Measurements from ENCODE around the gene IFITM1. TPM values are rescaled to one million over a fixed set of nuclear protein-coding genes. Genes with fewer than 3 reads are reported as not detected.

Gene IFITM1
- total and polyA plus RNA-seq, 4 donors = 12.6 to 113 (median 66.7) TPM

- Histone ChIP-seq H3K4me1 (ENCODE audit: control insufficient read depth in 4 of 4, insufficient read depth in 4 of 4, low read length in 3 of 4) (peaks cover 0 to 14% (median 10%) of the 10 kb centered on the region in 4 donors), H3K27me3 (ENCODE audit: control insufficient read depth in 4 of 4, insufficient read depth in 4 of 4, low read length in 3 of 4) (no peaks in the 10 kb centered on the region), H3K27ac (ENCODE audit: low read depth in 1 of 2, low read length in 2 of 2) (peak overlapping the region; percentile 76 to 92), H3K4me3 (ENCODE audit: low read depth in 1 of 3, low read length in 3 of 3) (peak overlapping the region in 2 of 3 donors; percentile 3 to 44), H3K36me3 (ENCODE audit: control insufficient read depth in 4 of 4, insufficient read depth in 3 of 4, low read depth in 1 of 4, low read length in 3 of 4) (no peaks in the 10 kb centered on the region), H3K9ac (ENCODE audit: low read depth in 1 of 2, low read length in 2 of 2) (peak overlapping the region; percentile 57 to 78), H3K9me3 (ENCODE audit: control insufficient read depth in 4 of 4, low read length in 3 of 4) (no peaks in the 10 kb centered on the region)
- 95% methylated on average over 3 of the region's 3 CpGs for WGBS
- DNase-seq (ENCODE audit: low spot score) = no peak
- no peak for TF ChIP-seq YY1 (IDR thresholded peaks at IDR 0.05)
- TF ChIP-seq, protein P1, sequence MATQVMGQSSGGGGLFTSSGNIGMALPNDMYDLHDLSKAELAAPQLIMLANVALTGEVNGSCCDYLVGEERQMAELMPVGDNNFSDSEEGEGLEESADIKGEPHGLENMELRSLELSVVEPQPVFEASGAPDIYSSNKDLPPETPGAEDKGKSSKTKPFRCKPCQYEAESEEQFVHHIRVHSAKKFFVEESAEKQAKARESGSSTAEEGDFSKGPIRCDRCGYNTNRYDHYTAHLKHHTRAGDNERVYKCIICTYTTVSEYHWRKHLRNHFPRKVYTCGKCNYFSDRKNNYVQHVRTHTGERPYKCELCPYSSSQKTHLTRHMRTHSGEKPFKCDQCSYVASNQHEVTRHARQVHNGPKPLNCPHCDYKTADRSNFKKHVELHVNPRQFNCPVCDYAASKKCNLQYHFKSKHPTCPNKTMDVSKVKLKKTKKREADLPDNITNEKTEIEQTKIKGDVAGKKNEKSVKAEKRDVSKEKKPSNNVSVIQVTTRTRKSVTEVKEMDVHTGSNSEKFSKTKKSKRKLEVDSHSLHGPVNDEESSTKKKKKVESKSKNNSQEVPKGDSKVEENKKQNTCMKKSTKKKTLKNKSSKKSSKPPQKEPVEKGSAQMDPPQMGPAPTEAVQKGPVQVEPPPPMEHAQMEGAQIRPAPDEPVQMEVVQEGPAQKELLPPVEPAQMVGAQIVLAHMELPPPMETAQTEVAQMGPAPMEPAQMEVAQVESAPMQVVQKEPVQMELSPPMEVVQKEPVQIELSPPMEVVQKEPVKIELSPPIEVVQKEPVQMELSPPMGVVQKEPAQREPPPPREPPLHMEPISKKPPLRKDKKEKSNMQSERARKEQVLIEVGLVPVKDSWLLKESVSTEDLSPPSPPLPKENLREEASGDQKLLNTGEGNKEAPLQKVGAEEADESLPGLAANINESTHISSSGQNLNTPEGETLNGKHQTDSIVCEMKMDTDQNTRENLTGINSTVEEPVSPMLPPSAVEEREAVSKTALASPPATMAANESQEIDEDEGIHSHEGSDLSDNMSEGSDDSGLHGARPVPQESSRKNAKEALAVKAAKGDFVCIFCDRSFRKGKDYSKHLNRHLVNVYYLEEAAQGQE (IDR thresholded peaks at IDR 0.05) = no peak
- TF ChIP-seq TAF1 (conservative IDR thresholded peaks at IDR 0.05) = no peak
- TF ChIP-seq, protein P2, sequence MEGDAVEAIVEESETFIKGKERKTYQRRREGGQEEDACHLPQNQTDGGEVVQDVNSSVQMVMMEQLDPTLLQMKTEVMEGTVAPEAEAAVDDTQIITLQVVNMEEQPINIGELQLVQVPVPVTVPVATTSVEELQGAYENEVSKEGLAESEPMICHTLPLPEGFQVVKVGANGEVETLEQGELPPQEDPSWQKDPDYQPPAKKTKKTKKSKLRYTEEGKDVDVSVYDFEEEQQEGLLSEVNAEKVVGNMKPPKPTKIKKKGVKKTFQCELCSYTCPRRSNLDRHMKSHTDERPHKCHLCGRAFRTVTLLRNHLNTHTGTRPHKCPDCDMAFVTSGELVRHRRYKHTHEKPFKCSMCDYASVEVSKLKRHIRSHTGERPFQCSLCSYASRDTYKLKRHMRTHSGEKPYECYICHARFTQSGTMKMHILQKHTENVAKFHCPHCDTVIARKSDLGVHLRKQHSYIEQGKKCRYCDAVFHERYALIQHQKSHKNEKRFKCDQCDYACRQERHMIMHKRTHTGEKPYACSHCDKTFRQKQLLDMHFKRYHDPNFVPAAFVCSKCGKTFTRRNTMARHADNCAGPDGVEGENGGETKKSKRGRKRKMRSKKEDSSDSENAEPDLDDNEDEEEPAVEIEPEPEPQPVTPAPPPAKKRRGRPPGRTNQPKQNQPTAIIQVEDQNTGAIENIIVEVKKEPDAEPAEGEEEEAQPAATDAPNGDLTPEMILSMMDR (IDR thresholded peaks at IDR 0.05; ENCODE audit: low read depth, low read length, missing input control) = no peak
- no peak for TF ChIP-seq SP1 (IDR thresholded peaks at IDR 0.05)
- TF ChIP-seq FOXA1 (IDR thresholded peaks at IDR 0.05) = no peak
- TF ChIP-seq FOXA2 (IDR thresholded peaks at IDR 0.05) = no peak
- TF ChIP-seq, protein P3, sequence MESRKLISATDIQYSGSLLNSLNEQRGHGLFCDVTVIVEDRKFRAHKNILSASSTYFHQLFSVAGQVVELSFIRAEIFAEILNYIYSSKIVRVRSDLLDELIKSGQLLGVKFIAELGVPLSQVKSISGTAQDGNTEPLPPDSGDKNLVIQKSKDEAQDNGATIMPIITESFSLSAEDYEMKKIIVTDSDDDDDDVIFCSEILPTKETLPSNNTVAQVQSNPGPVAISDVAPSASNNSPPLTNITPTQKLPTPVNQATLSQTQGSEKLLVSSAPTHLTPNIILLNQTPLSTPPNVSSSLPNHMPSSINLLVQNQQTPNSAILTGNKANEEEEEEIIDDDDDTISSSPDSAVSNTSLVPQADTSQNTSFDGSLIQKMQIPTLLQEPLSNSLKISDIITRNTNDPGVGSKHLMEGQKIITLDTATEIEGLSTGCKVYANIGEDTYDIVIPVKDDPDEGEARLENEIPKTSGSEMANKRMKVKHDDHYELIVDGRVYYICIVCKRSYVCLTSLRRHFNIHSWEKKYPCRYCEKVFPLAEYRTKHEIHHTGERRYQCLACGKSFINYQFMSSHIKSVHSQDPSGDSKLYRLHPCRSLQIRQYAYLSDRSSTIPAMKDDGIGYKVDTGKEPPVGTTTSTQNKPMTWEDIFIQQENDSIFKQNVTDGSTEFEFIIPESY (IDR thresholded peaks at IDR 0.05) = no peak
- TF ChIP-seq HNF4G (IDR thresholded peaks at IDR 0.05) = no peak
- no peak for TF ChIP-seq GABPA (IDR thresholded peaks at IDR 0.05 in 1 of 2, conservative IDR thresholded peaks at IDR 0.05 in 1 of 2)
- TF ChIP-seq RXRA (IDR thresholded peaks at IDR 0.05) = no peak
- TF ChIP-seq JUND (IDR thresholded peaks at IDR 0.05) = no peak
- no peak for TF ChIP-seq HNF4A (conservative IDR thresholded peaks at IDR 0.05)
- no peak for TF ChIP-seq EGR1 (IDR thresholded peaks at IDR 0.05; ENCODE audit: low read depth in 2 of 2)
- TF ChIP-seq RAD21 (IDR thresholded peaks at IDR 0.05) = no peak
Observed at GRCh38 chr11:327581-327923, 13.7 kb downstream of the IFITM1 start.

DNA sequence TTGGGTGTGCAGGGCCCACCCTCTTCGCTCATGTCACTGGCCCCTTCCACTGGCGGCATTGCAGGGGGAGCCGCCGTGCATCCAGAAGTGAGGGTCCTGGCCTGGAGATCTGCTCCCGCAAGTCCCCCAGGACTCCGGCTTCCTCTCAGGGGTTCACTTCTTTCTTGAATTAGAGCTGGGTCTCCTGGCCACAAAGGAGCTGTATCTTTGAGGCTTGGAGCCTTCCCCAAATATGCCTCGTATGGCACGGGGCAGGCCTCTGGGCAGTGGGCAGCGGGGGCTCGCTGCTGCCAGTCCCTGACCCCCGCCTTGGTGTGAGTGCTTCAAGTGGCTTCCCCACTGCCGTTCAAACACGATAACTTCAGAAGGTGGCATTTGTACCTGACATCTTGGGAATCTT, 14.2 kb downstream of the IFITM1 start:
- no peaks in the 10 kb centered on the region for H3K27me3 ChIP-seq (ENCODE audit: control insufficient read depth in 4 of 4, insufficient read depth in 4 of 4, low read length in 3 of 4)
- no peak overlapping the region for H3K9ac ChIP-seq (ENCODE audit: low read depth in 1 of 2, low read length in 2 of 2)
- peaks cover 0 to 14% (median 10%) of the 10 kb centered on the region in 4 donors for H3K4me1 ChIP-seq (ENCODE audit: control insufficient read depth in 4 of 4, insufficient read depth in 4 of 4, low read length in 3 of 4)
- H3K36me3 ChIP-seq (ENCODE audit: control insufficient read depth in 4 of 4, insufficient read depth in 3 of 4, low read depth in 1 of 4, low read length in 3 of 4) = no peaks in the 10 kb centered on the region
- DNase-seq (ENCODE audit: low spot score) = no peak
- H3K9me3 ChIP-seq (ENCODE audit: control insufficient read depth in 4 of 4, low read length in 3 of 4) = no peaks in the 10 kb centered on the region
- 97% methylated on average over 13 of the region's 13 CpGs for WGBS
- H3K27ac ChIP-seq (ENCODE audit: low read depth in 1 of 2, low read length in 2 of 2) = peak overlapping the region in 1 of 2 donors; percentile 14
- no peak overlapping the region for H3K4me3 ChIP-seq (ENCODE audit: low read depth in 1 of 3, low read length in 3 of 3)
- TF ChIP-seq RAD21 (IDR thresholded peaks at IDR 0.05) (no peak), SP1 (IDR thresholded peaks at IDR 0.05) (no peak), HNF4A (conservative IDR thresholded peaks at IDR 0.05) (no peak), MAX (IDR thresholded peaks at IDR 0.05) (no peak), JUND (IDR thresholded peaks at IDR 0.05) (no peak), GABPA (IDR thresholded peaks at IDR 0.05 in 1 of 2, conservative IDR thresholded peaks at IDR 0.05 in 1 of 2) (no peak), HNF4G (IDR thresholded peaks at IDR 0.05) (no peak), YY1 (IDR thresholded peaks at IDR 0.05) (no peak), NR2F2 (IDR thresholded peaks at IDR 0.05) (no peak), EGR1 (IDR thresholded peaks at IDR 0.05; ENCODE audit: low read depth in 2 of 2) (no peak), FOXA1 (IDR thresholded peaks at IDR 0.05) (no peak), FOXA2 (IDR thresholded peaks at IDR 0.05) (no peak), TAF1 (conservative IDR thresholded peaks at IDR 0.05) (no peak)
- TF ChIP-seq, protein P4, sequence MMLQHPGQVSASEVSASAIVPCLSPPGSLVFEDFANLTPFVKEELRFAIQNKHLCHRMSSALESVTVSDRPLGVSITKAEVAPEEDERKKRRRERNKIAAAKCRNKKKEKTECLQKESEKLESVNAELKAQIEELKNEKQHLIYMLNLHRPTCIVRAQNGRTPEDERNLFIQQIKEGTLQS (IDR thresholded peaks at IDR 0.05) = no peak
- TF ChIP-seq, protein P3 (IDR thresholded peaks at IDR 0.05) = no peak
- TF ChIP-seq, protein P2 (IDR thresholded peaks at IDR 0.05; ENCODE audit: low read depth, low read length, missing input control) = no peak
